Gastrocnemius medialis (tissue), 4 donors: ENCODE results near the gene PRKAR2B.
"Not testable (repeated sequence)": the region's sequence is repeated elsewhere in the genome, so short reads cannot be mapped to it uniquely, and the experiment has no call there.

Experiments
- CTCF ChIP-seq, 5 experiments: fragments of 450-650 bp in 3 of 5; fragments of 200-600 bp in 2 of 5; sonication (generic) in 2 of 5; IDR thresholded peaks in 4 of 5; conservative IDR thresholded peaks in 1 of 5; 1 replicate in 4 of 5; 2 replicates in 1 of 5; pipeline ENCODE4 v1.5.1; 2016 to 2019; ENCODE audit warnings: antibody characterized with exemption in 5 of 5, mild to moderate bottlenecking in 3 of 5, moderate library complexity in 3 of 5
- POLR2A ChIP-seq, 2 donors: fragments of 450-650 bp; IDR thresholded peaks; one replicate each; pipeline ENCODE4 v1.6.1; 2017; ENCODE audit warnings: antibody characterized with exemption in 2 of 2, mild to moderate bottlenecking in 2 of 2, moderate library complexity in 2 of 2

- TF ChIP-seq POLR2A (IDR thresholded peaks at IDR 0.05); CTCF (IDR thresholded peaks at IDR 0.05 in 4 of 5, conservative IDR thresholded peaks at IDR 0.05 in 1 of 5): not testable (repeated sequence)
Measured at GRCh38 chr7:107155726-107156125, 111.2 kb downstream of the PRKAR2B start.
